Neural crest cell (in vitro differentiated cells): ENCODE measurements around the gene CLEC16A. TPM values are rescaled to one million over a fixed set of nuclear protein-coding genes. Genes with fewer than 3 reads are reported as not detected.

Experiments
- DNase-seq: peaks from one replicate; pipeline ENCODE4 v3.0.0; 2021; ENCODE audit warnings: low read depth, mixed read lengths, low spot score
- H3K27ac Mint-ChIP-seq: one replicate; pipeline ENCODE4 v1.8.0; 2021; ENCODE audit warnings: mild to moderate bottlenecking, mixed read lengths; ENCODE audit not compliant: unreplicated experiment
- H3K27me3 Mint-ChIP-seq: 2 replicates; pipeline ENCODE4 v1.8.0; 2021; ENCODE audit warnings: low read depth, mild to moderate bottlenecking, mixed read lengths
- H3K36me3 Mint-ChIP-seq: 2 replicates; pipeline ENCODE4 v1.8.0; 2021; ENCODE audit warnings: low read depth, mild to moderate bottlenecking, mixed read lengths
- H3K4me1 Mint-ChIP-seq: 2 replicates; pipeline ENCODE4 v1.8.0; 2021; ENCODE audit warnings: mixed read lengths
- H3K4me3 Mint-ChIP-seq: one replicate; pipeline ENCODE4 v1.8.0; 2021; ENCODE audit warnings: mild to moderate bottlenecking, mixed read lengths
- H3K9me3 Mint-ChIP-seq: 2 replicates; pipeline ENCODE4 v1.8.0; 2021; ENCODE audit warnings: mixed read lengths
- total RNA-seq: library from RNA; stranded (reverse); gene quantifications from 2 replicates; pipeline ENCODE4 v1.2.1, GENCODE V29; 2021
- TF ChIP-seq, protein P1 (sequence below): fragments of 200-600 bp; sonication (generic); conservative IDR thresholded peaks from 2 replicates; pipeline ENCODE4 v1.5.0; 2021; ENCODE audit warnings: antibody characterized with exemption, mild to moderate bottlenecking

CLEC16A gene
- total RNA-seq, 1 donor from 2014 or later: 21.3 TPM

DNA sequence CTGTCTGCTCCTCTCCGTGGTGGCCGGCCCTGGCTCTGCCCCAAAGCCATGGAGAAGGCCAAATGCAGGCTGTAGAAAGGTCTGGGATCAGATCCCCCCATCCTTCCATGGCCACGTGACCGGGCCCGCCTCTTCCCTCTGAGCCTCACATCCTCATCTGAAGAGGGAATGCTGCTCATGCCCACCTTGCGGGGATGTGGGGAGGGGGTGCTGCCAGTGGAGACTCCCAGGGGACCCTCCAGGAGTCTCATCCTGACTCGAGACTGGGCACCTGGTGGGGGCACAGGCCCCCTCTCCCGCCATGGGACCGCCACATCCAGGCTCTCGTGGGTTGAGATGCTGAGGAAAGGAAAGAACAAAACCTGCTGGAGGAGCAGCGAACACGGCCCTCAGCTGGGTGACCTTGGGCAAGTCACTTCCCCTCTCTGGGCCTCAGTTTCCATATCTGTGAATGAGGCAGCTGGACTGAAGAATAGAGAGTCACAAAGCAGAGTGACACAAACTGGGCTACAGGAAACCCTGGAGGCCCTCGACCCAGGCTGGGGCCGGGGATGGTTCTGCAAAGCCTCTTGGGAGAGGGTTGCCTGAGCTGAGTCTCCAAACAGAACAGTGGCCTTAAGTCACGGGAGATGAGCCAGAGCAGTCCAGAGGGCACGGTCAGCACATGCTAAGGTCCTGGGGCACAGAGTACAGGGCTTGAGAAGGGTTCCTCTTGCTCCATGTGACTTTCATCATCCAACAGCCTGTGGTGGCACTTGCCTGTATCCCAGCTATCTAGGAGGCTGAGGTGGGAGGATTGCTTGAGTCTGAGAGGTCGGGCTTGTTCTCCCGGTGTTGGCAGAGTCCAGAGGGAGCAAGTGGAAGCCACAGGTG is 281.5 kb downstream of the CLEC16A start:
- no peak for DNase-seq
- Mint-ChIP-seq H3K27ac (no peak overlapping the region), H3K27me3 (no peaks in the 10 kb centered on the region), H3K4me3 (no peak overlapping the region), H3K36me3 (no peaks in the 10 kb centered on the region), H3K4me1 (peaks cover 8% of the 10 kb centered on the region), H3K9me3 (no peaks in the 10 kb centered on the region)
- TF ChIP-seq, protein P1, sequence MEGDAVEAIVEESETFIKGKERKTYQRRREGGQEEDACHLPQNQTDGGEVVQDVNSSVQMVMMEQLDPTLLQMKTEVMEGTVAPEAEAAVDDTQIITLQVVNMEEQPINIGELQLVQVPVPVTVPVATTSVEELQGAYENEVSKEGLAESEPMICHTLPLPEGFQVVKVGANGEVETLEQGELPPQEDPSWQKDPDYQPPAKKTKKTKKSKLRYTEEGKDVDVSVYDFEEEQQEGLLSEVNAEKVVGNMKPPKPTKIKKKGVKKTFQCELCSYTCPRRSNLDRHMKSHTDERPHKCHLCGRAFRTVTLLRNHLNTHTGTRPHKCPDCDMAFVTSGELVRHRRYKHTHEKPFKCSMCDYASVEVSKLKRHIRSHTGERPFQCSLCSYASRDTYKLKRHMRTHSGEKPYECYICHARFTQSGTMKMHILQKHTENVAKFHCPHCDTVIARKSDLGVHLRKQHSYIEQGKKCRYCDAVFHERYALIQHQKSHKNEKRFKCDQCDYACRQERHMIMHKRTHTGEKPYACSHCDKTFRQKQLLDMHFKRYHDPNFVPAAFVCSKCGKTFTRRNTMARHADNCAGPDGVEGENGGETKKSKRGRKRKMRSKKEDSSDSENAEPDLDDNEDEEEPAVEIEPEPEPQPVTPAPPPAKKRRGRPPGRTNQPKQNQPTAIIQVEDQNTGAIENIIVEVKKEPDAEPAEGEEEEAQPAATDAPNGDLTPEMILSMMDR: no peak

DNA sequence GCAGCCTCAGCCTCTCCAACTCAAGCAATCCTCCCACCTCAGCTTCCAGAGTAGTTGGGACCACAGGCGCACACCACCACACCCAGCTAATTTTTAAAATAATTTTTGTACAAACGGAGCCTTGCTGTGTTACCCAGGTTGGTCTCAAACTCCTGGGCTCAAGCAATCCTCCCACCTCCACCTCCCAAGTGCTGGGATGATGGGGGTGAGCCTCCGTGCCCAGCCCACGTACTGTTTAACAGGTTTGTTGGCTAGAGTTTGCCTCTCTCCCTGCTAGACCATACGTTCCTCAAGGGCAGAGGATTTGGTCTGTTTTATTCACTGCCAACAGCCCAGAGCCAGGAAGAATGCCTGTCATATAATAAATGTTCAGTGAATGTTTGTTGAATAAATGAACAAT is 285.1 kb downstream of the CLEC16A start:
- no peak overlapping the region for H3K27ac Mint-ChIP-seq
- TF ChIP-seq, protein P1: no peak

DNA sequence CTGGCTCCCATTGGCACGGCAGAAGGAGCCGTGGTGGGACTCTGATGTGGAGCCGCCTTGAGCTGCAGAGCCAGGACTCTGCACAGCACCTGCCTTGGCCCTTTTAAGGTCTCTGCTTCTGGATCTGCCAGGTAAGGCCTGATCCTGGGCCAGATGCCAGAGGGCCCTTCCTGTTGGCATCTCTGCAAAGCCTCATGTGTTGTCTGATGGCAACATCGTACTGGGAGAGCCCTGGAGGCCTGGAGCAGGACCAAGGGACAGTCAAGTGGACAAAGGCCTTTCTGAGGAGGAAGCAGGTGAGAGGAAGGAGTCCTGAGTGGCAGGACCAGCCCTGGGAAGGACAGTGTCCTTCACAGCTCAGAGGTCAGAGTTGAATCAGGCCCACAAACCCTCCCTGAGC is 285.5 kb downstream of the CLEC16A start:
- H3K9me3 Mint-ChIP-seq: no peaks in the 10 kb centered on the region
- H3K27me3 Mint-ChIP-seq: no peaks in the 10 kb centered on the region
- TF ChIP-seq, protein P1: no peak
- H3K36me3 Mint-ChIP-seq: no peaks in the 10 kb centered on the region
- no peak for DNase-seq
- H3K4me3 Mint-ChIP-seq: no peak overlapping the region
- H3K27ac Mint-ChIP-seq: no peak overlapping the region
- H3K4me1 Mint-ChIP-seq: no peaks in the 10 kb centered on the region

More for the DNA sequence above, 285.1 kb downstream of the CLEC16A start:
- H3K36me3 Mint-ChIP-seq: no peaks in the 10 kb centered on the region
- no peaks in the 10 kb centered on the region for H3K9me3 Mint-ChIP-seq
- H3K4me3 Mint-ChIP-seq: no peak overlapping the region
- DNase-seq: no peak
- peaks cover 4% of the 10 kb centered on the region for H3K4me1 Mint-ChIP-seq
- no peaks in the 10 kb centered on the region for H3K27me3 Mint-ChIP-seq

DNA sequence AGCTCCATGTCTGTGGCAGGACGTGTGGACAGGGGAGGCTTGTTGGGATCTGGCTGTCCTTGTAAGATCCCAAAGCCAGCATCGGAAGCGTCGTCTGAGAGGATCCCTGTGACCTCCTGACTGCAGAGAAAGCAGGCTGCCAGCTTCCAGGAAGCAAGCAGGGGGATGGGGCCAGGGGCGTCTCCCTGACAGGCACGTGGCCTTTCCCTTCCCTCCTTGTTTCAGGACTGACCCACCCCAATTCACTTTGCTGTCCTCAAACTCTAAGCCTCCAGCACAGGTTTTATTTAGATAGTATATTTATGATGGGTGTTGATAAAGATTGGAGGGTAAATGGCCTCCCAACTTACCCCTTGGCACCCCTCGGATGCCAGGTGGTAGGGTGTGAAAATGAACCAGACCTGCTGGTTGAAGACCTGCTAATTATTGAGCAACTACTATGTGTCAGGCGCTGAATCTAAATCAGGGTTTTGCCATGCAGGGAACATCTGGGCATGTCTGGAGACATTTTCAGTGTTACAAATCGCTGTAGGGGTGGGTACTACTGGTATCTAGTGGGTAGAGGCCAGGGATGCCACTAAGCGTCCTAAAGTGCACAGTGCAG is 287.1 kb downstream of the CLEC16A start:
- DNase-seq: no peak
- no peak overlapping the region for H3K27ac Mint-ChIP-seq
- TF ChIP-seq, protein P1: no peak
- H3K4me1 Mint-ChIP-seq: no peaks in the 10 kb centered on the region
- H3K4me3 Mint-ChIP-seq: no peak overlapping the region
- no peaks in the 10 kb centered on the region for H3K27me3 Mint-ChIP-seq
- H3K36me3 Mint-ChIP-seq: no peaks in the 10 kb centered on the region
- H3K9me3 Mint-ChIP-seq: no peaks in the 10 kb centered on the region

Other genes starting within 250 kb of the CLEC16A start
- 0.25 and 0.68 TPM in 2 replicates for gene TEKT5, start 249.6 kb upstream of the CLEC16A start, total RNA-seq
- gene NUBP1, start 200.7 kb upstream of the CLEC16A start, total RNA-seq: 32.9 and 38.6 TPM in 2 replicates
- 6.9 and 7.7 TPM in 2 replicates for gene TVP23A, start 125.8 kb upstream of the CLEC16A start, total RNA-seq
- gene CIITA, start 67.4 kb upstream of the CLEC16A start, total RNA-seq: not detected in 2 replicates
- 35.6 and 38.3 TPM in 2 replicates for gene DEXI, start 2.1 kb upstream of the CLEC16A start, total RNA-seq